SKM-1 treated with dmso at 0.1 percent for 144 hours (cell line): ENCODE results near the gene ZNF428.
"Not testable (repeated sequence)": the region's sequence is repeated elsewhere in the genome, so short reads cannot be mapped to it uniquely, and the experiment has no call there.

Source experiments
- DNase-seq: peaks from one replicate; lab custom pipeline; 2025; ENCODE audit not compliant: unreplicated experiment; lab: John Stamatoyannopoulos, UW

Gene ZNF428

DNA sequence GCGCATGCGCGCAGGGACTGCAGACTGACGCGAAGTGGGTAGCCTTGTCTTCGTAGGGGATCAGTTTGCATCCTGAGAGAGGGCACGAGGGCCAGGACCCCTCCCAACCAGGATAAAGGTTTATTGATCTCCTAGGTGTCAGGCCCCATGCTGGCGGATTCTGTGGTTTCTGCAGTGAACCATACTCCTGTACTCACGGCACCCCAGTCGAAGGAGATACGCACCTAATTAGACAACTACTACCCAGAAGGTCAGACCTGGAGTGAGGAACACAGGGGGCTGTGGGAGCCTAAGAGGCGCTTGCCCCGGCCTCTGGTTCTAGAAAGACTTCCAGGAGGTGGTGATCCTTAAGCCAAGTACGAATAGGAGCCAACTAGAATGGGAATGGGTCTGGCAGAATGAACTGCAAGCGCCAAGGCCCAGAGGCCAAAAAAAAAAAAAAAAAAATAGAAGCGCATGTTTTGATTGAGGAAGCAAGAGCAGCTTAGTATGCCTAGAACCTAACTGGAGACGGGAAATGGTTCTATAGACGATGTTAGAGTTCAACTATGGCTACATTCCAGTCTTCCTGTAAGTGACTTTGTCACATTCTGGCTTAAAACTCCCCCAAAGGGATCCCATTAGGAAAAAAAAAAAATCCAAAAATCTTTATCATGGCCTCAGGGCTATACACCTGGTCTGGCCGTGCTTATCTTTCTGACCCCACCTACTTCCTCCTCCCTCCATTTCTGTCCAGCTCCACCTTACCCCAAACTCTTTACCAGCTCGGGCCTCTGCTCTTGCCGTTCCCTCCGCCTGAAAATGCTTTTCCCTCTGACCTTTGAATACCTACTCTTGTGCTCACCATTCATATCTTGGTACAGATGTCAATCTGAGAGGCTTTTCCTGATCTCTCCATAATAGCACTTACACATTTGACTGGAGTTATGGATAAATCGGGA, 902 bp upstream of the ZNF428 start:
- no peak for DNase-seq

DNA sequence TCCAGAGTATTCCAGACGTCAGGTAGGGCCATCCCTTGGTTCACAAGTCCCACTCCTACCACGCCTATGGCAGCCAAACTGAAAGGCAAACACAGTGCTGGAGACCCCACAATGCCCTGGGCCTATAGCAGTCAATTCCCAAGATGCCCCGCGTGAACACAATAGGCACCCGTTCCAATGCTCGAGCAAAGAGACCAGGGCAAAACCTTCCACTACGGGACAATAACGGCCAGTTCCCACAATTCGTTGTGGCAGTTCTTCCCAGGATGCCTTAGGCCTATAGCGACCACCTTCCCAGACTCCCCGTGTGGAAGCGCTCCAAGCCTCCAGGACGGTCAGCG, 538 bp downstream of the ZNF428 start:
- DNase-seq, result no peak

DNA sequence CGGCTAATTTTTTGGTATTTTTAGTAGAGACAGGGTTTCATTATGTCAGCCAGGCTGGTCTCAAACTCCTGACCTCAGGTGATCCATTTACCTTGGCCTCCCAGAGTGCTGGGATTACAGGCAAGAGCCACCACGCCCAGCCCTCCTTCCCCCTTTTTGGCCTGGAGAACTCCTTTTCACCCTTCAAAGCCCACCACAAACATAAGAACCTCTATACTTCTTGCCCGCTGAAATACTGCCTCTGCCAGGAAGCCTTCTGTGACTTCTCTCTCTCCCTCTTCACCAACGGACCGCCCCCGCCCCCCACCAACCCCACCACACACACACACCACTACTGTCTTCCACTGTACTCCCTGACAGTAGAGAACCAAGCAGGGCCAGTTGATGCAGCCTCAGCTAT, 2.5 kb downstream of the ZNF428 start:
- no peak for DNase-seq

DNA sequence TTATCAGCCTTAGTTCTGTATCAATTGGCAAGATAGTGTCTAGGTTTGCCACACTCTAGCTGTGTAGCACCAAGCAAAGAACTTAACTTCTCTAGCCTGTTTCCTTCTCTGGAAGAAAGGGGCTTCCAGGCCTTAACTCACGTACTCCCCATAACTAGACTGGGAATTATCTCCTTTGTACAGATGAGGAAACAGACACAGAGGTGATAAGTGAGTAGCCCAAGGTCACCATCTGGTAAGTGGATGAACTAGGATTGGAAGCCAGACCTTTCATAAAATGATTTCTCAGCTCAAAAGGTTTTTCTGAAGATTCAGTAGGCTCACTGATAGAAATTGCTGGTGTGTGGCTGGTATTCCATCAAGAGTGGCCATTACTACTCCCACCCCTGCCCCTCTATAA, 3.1 kb downstream of the ZNF428 start:
- no peak for DNase-seq

DNA sequence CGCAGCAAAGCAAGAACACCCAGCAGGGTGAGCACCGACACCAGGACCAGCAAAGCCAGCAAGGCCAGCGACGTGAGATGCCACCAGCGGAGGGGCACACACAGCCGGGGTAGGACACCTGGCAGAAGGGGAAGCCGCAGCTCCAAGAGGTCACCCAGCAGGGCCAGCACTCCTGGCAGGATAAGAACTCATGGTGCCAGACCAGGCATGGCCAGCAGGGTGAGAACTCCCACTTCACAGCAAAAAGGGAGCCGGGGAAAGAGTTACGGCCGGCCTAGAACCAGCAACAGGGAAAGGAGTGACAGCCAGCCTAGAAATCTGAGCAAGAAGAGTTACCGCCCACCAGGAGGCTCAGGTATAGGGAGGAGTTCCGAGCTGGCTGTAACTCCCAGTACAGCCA, 7.1 kb downstream of the ZNF428 start:
- DNase-seq, result no peak

DNA sequence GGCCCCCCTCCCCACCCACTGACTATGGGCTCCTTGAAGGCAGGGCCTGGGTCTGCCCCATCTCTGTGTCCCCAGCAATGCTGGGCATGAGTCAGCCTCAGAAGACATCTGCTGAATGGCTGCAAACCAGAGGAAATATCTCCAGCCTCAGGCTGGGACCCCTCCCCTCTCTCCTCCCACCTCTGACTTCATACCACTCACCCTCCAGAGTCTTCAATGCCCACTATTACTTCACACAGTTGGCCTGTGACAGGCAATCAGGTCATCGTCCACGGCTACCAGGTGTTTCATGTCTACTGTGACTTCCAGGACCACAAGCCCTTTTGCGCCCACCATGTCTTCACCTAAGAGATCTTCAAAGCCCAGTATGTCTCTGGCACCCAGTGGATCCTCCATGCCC, 7.6 kb downstream of the ZNF428 start, which contains the start of gene SRRM5:
Gene SRRM5 (plus strand): TSS at position 301 of the 400 bp plus-strand sequence. CDS start 34 bp downstream, at position 335.
- no peak for DNase-seq

DNA sequence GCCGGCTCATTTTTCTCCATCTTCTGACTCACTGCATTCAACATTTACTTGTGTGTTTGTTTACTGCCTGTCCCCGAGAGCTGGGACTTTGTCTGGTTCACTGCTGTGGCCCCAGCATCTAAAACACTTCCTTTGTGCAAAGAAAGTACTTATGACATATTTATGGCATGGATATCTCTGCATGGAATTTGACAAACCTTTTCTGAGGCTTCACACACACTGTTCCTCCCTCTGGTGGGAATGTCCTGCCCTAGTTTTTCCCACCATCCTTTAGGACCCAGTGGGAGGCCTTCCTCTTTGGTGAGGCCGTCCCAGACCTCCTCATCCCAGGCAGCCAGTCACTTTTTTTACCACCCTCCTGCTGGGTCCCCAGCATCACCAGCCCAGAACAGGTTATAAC, 8.9 kb downstream of the ZNF428 start:
- no peak for DNase-seq

DNA sequence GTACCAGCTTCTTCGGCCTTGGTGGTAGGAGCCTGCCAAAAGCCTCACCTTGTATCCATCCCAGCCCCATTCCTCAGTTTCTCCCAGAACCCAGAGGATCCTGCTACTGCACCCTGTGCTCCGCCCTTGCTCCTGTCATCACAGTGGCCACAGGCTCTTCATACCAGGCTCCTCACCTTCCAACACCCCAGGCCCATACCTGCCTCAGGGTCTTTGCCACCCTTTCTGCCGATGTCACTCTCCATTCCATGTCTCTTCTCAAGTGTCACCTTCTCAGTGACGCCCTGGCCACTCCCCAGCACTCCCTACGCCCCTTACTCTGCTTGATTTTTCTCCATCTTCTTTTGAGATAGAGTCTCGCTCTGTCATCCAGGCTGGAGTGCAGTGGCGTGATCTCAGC, 9.6 kb downstream of the ZNF428 start:
- no peak for DNase-seq

DNA sequence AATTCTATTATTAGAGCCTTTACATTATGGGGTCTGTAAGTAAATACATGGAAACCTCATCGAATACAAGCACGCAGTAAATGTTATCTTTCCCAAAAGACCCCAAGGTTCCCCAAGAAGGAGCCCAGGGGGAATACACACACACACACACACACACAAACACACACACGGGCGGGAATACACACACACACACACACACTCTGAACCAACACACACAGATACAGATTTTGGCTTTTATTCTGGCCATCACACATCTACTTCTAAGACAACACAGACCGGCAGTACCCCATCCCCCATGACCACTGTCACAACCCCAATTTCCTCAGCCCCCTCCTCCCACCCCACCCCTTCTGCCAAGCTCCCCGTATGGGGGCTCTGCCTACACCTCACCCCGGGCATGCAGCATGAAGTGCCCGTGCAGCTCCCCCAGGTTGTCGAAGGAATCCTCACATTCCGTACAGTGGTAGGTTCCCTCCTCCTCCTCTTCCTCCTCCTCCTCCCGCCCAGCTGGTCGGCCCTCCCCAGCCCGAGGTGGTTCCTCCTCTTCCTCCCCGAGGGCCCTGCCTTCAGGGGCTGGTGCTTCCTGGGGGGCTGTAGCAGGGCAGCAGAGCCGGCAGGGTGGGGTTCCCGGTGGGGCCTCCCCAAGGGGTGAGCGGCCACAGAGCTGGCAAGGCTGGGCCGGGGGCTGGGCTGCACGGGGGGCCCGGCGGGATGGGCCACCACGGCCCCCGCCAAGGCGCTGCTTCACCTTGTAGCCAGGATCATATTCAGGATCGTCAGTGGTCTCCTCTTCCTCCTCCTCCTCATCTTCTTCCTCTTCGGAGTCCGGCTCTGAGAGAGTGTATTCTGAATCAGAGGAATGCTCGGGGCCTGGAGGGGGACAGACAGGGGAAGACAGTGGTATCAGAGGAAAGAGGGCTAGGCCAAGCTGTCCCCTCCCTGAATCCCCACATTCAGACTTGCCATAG, 11.9 kb downstream of the ZNF428 start:
- DNase-seq, result no peak

DNA sequence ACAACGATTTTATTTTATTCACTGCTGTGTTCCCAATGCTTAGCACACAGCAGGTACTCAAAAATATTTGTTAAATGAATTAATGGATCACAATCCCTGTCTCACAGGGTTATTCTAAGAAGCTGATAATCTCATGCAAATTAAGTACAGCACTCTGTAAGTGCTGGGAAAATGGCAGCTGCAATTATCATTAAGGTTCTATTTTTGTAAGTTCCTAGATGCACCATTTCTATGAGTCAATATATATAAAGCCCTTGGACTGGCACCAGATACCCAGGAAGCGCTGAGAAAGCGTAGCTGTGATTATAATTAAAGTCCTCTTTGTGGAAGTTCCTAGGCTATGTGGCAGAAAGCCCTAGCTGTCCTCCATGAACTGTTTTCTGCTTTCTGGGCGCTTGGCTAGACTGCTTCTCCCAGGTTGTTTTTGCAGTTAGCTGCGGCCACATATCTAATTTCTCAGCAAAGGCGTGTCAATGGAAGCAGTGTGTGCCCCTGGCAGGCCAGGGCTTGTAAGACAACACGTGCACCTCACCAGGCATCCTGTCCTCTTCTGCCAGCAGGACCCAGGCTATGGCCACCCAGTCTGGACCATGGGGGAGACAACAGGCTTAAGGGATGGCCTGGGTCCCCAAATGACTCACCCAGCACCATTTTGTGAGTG, 12.7 kb downstream of the ZNF428 start:
- DNase-seq, result no peak

DNA sequence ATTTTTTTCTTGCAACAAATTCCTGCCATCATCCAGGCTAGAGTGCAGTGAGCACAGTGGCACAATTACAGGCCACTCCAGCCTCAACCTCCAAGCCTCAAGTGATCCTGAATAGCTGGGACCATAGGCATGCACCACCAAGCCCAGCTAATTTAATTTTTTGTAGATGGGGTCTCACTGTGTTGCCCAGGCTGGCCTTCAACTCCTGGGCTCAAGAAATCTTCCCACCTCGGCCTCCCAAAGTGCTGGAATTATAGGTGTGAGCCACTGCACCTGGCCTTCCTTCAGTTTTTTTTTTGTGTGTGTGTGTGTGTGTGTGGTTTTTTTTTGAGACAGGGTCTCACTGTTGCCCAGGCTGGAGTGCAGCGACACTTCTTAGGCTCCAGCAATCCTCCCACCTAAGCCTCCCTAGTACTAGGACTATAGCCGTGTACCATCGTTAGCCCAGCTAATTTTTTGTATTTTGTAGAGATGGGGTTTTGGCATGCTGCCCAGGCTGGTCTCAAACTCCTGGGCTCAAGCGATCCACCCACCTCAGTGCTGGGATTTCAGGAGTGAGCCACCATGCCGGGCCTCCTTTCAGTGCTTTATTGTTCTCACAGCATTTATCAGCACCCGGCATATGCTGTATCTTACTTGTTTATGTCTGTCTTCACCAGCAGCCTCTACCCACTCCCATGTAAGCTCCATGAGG, 13.4 kb downstream of the ZNF428 start:
- DNase-seq, result no peak

DNA sequence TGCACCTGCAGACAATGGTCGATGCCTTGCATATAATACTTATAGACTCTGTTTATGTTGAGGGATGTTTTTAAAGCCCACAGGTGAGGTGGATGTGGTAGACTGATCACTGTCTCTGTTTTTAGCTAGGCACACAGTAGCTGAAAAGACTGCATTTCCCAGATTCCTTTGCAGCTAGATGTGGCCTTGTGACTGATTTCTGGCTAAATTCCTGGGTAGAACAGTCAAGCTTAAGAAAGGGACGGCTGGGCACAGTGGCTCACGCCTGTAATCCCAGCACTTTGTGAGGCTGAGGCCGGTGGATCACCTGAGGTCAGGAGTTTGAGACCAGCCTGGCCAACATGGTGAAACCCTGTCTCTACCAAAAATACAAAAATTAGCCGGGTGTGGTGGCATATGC, 19.1 kb downstream of the ZNF428 start:
- DNase-seq, result not testable (repeated sequence)

DNA sequence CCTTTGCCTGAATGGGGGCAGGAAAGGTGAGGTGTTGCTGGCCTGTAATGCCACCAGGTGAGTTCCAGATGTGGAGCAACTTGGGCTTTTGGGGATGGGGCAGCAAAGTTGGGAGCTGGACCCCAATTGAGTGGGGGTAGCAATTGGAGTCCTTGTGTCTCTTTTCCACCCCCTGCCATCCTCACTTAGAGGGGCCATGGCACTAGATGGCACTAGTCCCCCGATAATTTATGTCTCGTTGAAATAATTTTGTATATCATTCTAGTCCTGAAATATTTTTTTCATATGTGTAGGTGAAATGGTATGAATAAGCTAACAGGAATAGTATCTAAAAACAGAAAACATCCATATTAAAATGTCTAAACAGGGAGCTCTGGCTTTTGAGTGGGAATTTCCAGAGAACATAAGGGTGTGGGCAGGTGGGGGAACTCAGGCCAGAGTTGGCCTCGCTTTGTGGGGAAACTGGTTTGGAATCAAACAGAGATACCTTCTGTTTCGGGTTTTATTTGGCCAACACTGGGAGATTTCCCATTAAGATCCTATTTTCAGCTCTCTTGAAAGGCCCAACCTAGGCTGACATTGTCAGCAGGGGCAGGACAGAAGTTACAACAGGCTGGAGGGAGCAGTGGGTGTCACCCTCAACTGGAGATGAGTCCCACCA, 19.7 kb downstream of the ZNF428 start:
- no peak for DNase-seq

DNA sequence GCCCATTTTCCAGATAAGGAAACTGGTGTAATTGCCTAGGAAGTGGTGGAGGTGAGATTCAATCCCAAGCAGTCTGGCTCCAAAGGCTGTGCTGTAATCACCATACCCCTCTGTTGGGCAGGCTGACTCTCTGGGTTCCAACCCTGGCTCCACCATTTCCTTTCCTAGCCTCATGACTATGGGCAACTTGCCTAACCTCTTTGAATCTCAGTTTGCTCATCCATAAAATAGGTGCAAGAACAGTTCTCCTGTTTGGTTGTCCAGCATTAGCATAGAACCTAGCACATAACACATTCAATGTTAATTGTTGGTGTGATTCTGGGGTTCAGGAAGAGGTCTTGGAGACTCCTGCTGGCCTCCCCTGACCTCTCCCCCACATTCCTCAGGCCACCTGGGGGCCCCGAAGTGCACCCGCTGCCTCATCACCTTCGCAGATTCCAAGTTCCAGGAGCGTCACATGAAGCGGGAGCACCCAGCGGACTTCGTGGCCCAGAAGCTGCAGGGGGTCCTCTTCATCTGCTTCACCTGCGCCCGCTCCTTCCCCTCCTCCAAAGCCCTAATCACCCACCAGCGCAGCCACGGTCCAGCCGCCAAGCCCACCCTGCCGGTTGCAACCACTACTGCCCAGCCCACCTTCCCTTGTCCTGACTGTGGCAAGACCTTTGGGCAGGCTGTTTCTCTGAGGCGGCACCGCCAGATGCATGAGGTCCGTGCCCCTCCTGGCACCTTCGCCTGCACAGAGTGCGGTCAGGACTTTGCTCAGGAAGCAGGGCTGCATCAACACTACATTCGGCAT, 20.8 kb downstream of the ZNF428 start:
- DNase-seq, result no peak

DNA sequence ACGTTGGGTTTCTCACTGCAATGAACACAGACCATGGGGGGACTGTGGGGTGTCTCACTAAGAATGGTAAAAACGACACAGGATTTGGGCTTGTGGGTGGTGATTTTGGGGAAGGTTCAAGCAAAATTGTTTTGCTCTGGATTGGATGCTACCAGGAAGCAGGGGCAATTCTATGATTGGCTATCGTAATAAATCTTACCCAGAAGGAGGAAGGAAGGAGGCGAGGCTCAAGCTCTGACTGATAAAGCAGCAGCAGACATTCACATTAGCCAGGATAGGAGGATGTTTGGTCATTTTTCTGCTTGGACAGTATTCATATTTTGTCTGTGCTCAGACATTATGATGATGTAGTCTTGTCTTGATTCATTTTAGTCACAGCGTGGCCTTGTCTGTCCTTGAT, 21.6 kb downstream of the ZNF428 start:
- no peak for DNase-seq

DNA sequence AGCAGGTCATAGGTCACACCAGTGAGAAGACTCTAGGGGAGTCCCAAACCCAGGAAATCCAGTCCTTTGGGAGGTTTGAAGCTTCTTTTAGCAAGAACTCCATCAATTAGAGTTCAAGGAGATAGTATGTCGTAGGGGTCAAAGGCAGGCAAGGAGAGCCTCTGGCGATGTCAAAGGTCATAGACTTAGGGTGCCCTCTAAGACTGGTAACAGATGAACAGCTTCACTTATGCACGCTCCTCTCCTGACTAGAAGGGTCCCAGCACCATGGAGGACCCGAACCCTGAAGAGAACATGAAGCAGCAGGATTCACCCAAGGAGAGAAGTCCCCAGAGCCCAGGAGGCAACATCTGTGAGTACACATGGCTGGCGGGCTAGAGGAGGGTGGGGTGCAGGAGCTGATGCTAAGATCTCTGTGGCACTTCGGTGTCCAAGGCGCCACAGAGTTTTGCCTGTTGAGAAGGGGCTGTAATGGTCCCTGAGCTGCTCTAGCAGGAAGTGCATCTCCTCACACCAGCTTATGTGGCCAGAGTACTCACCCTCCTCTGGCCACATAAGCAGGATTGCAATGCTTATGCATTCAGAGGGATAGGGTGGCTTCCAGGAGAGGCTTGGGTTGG, 22.5 kb downstream of the ZNF428 start:
- DNase-seq, result no peak

DNA sequence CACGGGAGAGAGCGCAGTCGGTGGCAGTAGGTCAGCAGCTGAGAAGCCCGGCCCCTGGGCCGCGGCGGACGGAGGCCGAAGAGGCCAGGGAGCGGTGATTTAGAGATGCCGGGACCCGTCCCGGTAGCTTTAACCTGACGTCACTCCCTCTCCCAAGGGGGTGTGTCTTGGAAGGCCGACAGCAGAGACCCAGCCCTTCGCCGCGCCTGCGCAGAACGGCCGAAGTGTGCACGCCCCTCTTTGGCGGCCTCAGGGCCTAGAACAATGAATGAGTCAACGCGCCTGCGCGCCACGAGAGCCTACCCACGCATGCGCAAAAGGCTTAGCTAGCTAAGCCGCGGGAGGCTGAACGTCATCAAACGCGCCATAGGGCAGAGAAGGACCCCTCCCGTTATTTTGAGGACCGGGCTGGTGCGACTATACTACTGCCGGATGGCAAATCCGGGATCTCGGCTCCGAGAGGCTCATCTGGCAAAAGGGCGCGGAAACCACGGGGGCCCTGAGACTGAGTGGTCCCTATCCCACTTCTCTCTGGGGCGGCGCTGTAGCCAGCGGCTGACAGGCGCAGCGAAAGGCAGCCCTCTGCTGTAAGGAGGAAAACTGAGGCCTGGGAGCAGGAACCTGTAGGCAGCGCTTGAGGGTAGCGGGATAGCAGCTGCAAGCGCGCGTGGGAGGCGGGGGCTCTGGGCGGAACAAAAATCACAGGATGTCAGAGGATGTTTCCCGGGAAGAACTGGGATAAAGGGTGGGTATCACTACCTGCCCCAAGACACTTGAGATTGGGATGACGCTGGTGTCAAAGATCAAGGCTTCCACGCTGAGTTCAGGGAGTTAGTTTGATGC, 23.2 kb downstream of the ZNF428 start, which contains the start of the genes IRGQ and ZNF576:
Gene IRGQ (minus strand): TSS at position 136 of the 843 bp plus-strand sequence. CDS start 796 bp downstream, outside the sequence.
Gene ZNF576 (plus strand): TSS at position 597 of the 843 bp plus-strand sequence. CDS start 514 bp downstream, outside the sequence.
- peak; percentile 90 for DNase-seq

DNA sequence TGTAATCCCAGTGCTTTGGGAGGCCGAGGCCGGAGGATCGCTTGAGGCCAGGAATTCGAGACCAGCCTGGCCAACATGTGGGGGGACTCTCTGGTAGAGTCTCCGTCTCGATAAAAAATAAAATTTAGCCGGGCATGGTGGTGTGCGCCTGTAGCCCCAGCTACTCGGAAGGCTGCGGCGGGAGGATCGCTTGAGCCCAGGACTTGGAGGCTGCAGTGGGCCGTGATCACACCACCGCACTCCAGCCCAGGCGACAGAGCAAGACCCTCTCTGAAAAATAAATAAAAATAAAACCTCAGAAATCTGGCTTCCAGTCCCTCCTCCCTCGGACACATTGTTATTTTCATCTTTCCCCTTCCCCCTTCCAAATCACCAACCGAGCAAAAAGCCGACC, 23.8 kb downstream of the ZNF428 start:
- no peak for DNase-seq
